Psoas muscle (tissue), 8 donors: ENCODE results near the gene OAS2. TPM values are rescaled to one million over a fixed set of nuclear protein-coding genes. Genes with fewer than 3 reads are reported as not detected.

Source experiments
- ATAC-seq, 4 donors: fragments of 200-7000 bp; cut with Tn5 transposase; one replicate each; pipeline ENCODE4 v1.9.1; 2020; ENCODE audit warnings: moderate library complexity in 3 of 4, mild to moderate bottlenecking in 2 of 4
- DNase-seq, 2 donors: peaks; one replicate each; pipeline ENCODE4 v3.0.0-alpha.2; 2020
- H3K27ac ChIP-seq: fragments of 200-600 bp; one replicate; pipeline ENCODE4 v1.8.0; 2022
- H3K27me3 ChIP-seq, 3 donors: fragments of 200-600 bp in 1 of 3; one replicate each; pipeline versions ENCODE4 v1.6.1 to v1.8.0; 2013 to 2022; ENCODE audit warnings: low read length in 2 of 3, mild to moderate bottlenecking in 2 of 3, moderate library complexity in 1 of 3; ENCODE audit not compliant: insufficient read depth in 3 of 3
- H3K36me3 ChIP-seq, 2 donors: fragments of 200-600 bp in 1 of 2; one replicate each; pipeline versions ENCODE4 v1.6.1 to v1.8.0; 2013 to 2022; ENCODE audit warnings: low read depth in 1 of 2, mild to moderate bottlenecking in 1 of 2, moderate library complexity in 1 of 2; ENCODE audit not compliant: insufficient read depth in 1 of 2
- H3K4me1 ChIP-seq: fragments of 200-600 bp; one replicate; pipeline ENCODE4 v1.8.0; 2022
- H3K4me3 ChIP-seq: fragments of 200-600 bp; one replicate; pipeline ENCODE4 v1.8.0; 2022; ENCODE audit warnings: mild to moderate bottlenecking
- H3K9me3 ChIP-seq: fragments of 200-600 bp; one replicate; pipeline ENCODE4 v1.8.0; 2022
- WGBS, 3 donors: extraction: QIAGEN DNeasy Blood & Tissue Kit; methylation state at CpG; one replicate each; pipeline versions ENCODE4 v1.1.6 to v1.1.7; 2013; 5-methylcytosine and 5-hydroxymethylcytosine counted together
- intact Hi-C, 2 donors: fragments of 100-400 bp; cut with DNase I; formaldehyde crosslinking; loops; one replicate each; pipeline versions ENCODE4 v1.11.0 to v1.14.2; 2022
- polyA plus RNA-seq, 3 donors: library from polyadenylated mRNA; stranded (reverse); fragments of 200-250 nt; gene quantifications; one replicate each; pipeline ENCODE4 v1.2.3, GENCODE V29; 2013
- total RNA-seq, 4 donors: library from RNA; stranded (reverse); fragmentation: NEBNext Ultra II Directional in 2 of 4; extraction: Animal tissue kit (Norgen Biotek cat#: 25700) in 2 of 4; gene quantifications; one replicate each; pipeline versions ENCODE4 v1.2.1 to v1.2.4, GENCODE V29; 2021 to 2023
- TF ChIP-seq, protein P1 (sequence below): fragments of 200-600 bp; IDR thresholded peaks from one replicate; pipeline ENCODE4 v1.8.0; 2022; ENCODE audit warnings: antibody characterized with exemption
- donor health status: healthy with polysubstance abuse.
- donor health status: DM: no; HTN: no; CAD: no; lungs with moderate emphysema.
- donor health status: Bipolar disorder and iron deficiency.
- donor health status: healthy.
- donor health status: DM: yes; HTN: yes; CAD: no.
- donor health status: DM: no; HTN: no; CAD: no.
- donor health status: DM: no; HTN: no; CAD: no.
- donor health status: DM: yes; HTN: yes; CAD: no.

OAS2 gene
- total and polyA plus RNA-seq, 7 donors: 1.5 to 8.4 (median 2.1) TPM

DNA sequence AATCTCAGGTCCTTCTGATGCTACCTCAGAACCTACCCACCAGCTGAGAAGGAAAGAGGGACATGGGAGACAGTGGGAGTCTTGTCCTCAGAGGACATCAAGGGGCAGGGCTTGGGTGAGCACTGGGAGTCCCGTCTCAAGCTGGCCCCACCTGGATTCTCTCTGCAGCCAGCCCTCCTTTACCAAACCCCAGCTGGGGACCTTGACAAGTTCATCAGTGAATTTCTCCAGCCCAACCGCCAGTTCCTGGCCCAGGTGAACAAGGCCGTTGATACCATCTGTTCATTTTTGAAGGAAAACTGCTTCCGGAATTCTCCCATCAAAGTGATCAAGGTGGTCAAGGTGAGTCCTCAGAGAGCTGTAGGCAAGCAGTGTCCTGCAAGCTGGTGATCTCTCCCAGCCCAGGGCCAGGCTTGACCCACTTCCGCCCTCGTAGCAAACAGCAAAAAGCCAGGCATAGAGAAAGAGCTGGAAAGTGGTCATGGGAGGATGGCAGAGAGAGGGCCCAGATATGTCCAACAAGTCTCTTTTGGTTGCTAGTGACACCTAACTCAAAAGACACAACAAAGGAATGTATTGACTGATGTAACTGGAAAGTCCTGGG is 14.2 kb upstream of the OAS2 start:
- intact Hi-C loops: no loop called here
- WGBS, 3 donors: 86 to 94% (median 92%) methylated on average over 6 of the region's 6 CpGs
- no peak for ATAC-seq
- peaks cover 0 to 3% (median 0%) of the 10 kb centered on the region in 3 donors for H3K27me3 ChIP-seq
- peaks cover 0 to 6% of the 10 kb centered on the region in 2 donors for H3K36me3 ChIP-seq
- no peaks in the 10 kb centered on the region for H3K4me1 ChIP-seq
- TF ChIP-seq, protein P1, sequence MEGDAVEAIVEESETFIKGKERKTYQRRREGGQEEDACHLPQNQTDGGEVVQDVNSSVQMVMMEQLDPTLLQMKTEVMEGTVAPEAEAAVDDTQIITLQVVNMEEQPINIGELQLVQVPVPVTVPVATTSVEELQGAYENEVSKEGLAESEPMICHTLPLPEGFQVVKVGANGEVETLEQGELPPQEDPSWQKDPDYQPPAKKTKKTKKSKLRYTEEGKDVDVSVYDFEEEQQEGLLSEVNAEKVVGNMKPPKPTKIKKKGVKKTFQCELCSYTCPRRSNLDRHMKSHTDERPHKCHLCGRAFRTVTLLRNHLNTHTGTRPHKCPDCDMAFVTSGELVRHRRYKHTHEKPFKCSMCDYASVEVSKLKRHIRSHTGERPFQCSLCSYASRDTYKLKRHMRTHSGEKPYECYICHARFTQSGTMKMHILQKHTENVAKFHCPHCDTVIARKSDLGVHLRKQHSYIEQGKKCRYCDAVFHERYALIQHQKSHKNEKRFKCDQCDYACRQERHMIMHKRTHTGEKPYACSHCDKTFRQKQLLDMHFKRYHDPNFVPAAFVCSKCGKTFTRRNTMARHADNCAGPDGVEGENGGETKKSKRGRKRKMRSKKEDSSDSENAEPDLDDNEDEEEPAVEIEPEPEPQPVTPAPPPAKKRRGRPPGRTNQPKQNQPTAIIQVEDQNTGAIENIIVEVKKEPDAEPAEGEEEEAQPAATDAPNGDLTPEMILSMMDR: no peak
- no peak overlapping the region for H3K4me3 ChIP-seq
- H3K27ac ChIP-seq: no peak overlapping the region
- DNase-seq: no peak
- H3K9me3 ChIP-seq: no peaks in the 10 kb centered on the region

DNA sequence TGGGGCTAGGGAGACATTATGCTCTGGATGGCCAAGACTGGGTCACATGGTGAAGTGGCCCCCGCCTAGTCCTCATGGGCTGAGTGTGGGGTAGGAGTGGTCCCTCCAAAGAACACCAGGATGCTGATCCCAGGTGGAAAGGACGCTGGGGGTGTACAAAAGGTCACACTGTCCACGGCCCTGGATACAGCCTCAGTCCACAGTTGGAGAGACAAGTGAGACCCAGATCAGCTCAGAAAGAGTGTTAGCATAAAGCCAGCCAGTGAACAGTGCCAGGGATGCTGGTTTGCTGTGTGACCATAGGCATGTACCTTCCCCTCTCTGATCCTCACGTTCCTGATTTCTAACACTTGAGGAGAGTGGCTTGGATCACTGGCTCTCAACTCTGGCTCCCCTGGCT is 13.4 kb upstream of the OAS2 start:
- Histone ChIP-seq H3K9me3 (no peaks in the 10 kb centered on the region), H3K27ac (no peak overlapping the region), H3K36me3 (peaks cover 0 to 6% of the 10 kb centered on the region in 2 donors), H3K4me3 (no peak overlapping the region), H3K27me3 (peaks cover 0 to 3% (median 0%) of the 10 kb centered on the region in 3 donors), H3K4me1 (no peaks in the 10 kb centered on the region)
- 85 to 89% (median 87%) methylated on average over 4 of the region's 4 CpGs for WGBS, 3 donors
- no peak for ATAC-seq
- intact Hi-C loops: no loop called here
- DNase-seq: no peak
- TF ChIP-seq, protein P1: no peak

DNA sequence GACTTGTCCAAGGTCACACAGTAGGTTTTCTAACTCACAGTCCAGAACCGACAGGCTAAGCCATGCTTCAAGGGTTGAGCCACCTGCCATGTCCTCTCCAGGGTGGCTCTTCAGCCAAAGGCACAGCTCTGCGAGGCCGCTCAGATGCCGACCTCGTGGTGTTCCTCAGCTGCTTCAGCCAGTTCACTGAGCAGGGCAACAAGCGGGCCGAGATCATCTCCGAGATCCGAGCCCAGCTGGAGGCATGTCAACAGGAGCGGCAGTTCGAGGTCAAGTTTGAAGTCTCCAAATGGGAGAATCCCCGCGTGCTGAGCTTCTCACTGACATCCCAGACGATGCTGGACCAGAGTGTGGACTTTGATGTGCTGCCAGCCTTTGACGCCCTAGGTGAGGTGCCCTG is 12.7 kb upstream of the OAS2 start:
- H3K27me3 ChIP-seq: peaks cover 0 to 3% (median 0%) of the 10 kb centered on the region in 3 donors
- DNase-seq (no peak), ATAC-seq (no peak)
- H3K36me3 ChIP-seq: peaks cover 0 to 6% of the 10 kb centered on the region in 2 donors
- TF ChIP-seq, protein P1: no peak
- intact Hi-C loops: no loop called here
- H3K4me1 ChIP-seq: no peaks in the 10 kb centered on the region
- 86 to 92% (median 86%) methylated on average over 15 of the region's 15 CpGs for WGBS, 3 donors
- H3K9me3 ChIP-seq: no peaks in the 10 kb centered on the region
- no peak overlapping the region for H3K4me3 ChIP-seq
- H3K27ac ChIP-seq: no peak overlapping the region

DNA sequence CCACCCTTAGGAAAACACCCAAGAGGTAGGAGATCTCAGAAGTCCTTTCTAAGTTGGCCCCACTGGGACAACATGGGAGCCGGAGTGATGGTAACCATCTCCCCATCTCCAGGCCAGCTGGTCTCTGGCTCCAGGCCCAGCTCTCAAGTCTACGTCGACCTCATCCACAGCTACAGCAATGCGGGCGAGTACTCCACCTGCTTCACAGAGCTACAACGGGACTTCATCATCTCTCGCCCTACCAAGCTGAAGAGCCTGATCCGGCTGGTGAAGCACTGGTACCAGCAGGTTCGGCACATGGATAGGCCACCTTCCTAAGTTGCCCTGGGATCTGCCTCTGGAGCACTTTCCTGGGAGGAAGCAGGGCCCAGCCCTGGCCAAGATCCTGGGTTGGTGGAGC is 11.0 kb upstream of the OAS2 start:
- no peak overlapping the region for H3K27ac ChIP-seq
- ATAC-seq (no peak), DNase-seq (no peak)
- H3K27me3 ChIP-seq: peaks cover 0 to 3% (median 0%) of the 10 kb centered on the region in 3 donors
- no peaks in the 10 kb centered on the region for H3K4me1 ChIP-seq
- 74 to 78% (median 77%) methylated on average over 9 of the region's 9 CpGs for whole genome bisulfite sequencing, 3 donors
- intact Hi-C loops: no loop called here
- TF ChIP-seq, protein P1: no peak
- H3K4me3 ChIP-seq: no peak overlapping the region
- peaks cover 0 to 3% of the 10 kb centered on the region in 2 donors for H3K36me3 ChIP-seq
- no peaks in the 10 kb centered on the region for H3K9me3 ChIP-seq

DNA sequence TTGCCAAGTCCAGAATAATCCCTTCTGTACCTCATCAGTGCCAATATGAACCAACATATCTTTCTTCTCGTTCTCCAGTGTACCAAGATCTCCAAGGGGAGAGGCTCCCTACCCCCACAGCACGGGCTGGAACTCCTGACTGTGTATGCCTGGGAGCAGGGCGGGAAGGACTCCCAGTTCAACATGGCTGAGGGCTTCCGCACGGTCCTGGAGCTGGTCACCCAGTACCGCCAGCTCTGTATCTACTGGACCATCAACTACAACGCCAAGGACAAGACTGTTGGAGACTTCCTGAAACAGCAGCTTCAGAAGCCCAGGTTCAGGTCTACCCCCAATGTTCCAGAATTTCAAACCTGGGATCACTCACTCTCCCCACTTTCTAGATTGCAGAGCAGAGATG is 10.5 kb upstream of the OAS2 start:
- no peak for ATAC-seq
- Histone ChIP-seq H3K36me3 (peaks cover 0 to 3% of the 10 kb centered on the region in 2 donors), H3K27me3 (peaks cover 0 to 3% (median 0%) of the 10 kb centered on the region in 3 donors), H3K9me3 (no peaks in the 10 kb centered on the region), H3K27ac (no peak overlapping the region), H3K4me1 (no peaks in the 10 kb centered on the region), H3K4me3 (no peak overlapping the region)
- intact Hi-C loops: no loop called here
- no peak for DNase-seq
- WGBS, 3 donors: 87 to 94% (median 89%) methylated on average over 7 of the region's 7 CpGs
- TF ChIP-seq, protein P1: no peak
